SH-SY5Y (cell line): ENCODE measurements around the gene MRPL9.

ENCODE experiments used
- GATA2 ChIP-seq: IDR thresholded peaks from 2 replicates; pipeline ENCODE4 v1.6.1; 2011; ENCODE audit warnings: mild to moderate bottlenecking, low read depth, low read length
- GATA3 ChIP-seq: IDR thresholded peaks from 2 replicates; pipeline ENCODE4 v1.6.1; 2011; ENCODE audit warnings: low read depth, mild to moderate bottlenecking, low read length, moderate library complexity

The MRPL9 gene

DNA sequence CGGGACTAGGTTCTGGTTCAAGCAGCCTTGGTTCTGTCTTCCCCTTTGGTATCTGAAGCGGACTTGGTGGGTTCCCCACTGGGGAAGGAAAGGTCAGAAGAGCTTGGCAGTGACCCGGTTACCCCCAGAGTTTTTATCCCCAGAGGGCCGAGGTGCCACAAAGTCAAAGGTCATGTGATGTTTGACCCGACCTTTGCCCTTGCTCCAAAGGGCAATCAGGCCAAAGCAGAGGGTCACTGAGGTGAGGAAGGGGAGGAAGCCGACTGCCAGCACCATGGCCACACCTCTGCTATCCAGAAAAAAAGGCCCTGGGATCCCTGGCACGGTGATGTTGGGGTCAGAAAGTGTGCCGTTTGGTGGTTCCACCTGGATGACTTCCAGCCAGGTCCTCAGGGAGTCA, 37.5 kb upstream of the MRPL9 start:
- TF ChIP-seq GATA2 (no peak), GATA3 (no peak)

GRCh38 chr1:151799179-151800022, 36.1 kb upstream of the MRPL9 start:
- no peak for TF ChIP-seq GATA3
- no peak for TF ChIP-seq GATA2

DNA sequence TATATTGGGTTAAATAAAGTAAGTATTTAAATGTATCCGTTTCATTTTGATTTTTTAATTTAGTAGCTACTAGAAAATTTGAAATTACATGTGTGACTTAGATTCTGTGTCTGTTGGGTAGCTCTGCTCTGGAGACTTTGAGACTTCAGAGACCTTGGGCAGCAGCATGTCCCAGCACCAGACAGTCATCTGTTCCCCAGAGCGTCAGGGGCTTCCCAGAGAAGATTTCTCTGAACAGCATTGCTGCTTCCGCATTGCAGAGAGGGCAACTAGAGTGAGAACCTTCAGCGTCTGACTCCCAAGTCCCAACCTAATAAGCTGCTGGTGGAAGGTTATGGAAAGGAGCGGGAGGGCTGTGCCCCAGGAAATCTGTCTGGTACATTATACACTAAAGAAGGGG, 35.3 kb upstream of the MRPL9 start:
- no peak for TF ChIP-seq GATA3
- no peak for TF ChIP-seq GATA2

- TF ChIP-seq GATA3 = no peak
- TF ChIP-seq GATA2 = no peak
Observed at GRCh38 chr1:151790940-151791651, 27.8 kb upstream of the MRPL9 start.

GRCh38 chr1:151790071-151790939, 27.0 kb upstream of the MRPL9 start, which contains the start of gene TDRKH:
TSS of gene TDRKH (minus strand) at chr1:151790500. CDS start at chr1:151783022, 7,478 bp downstream.
- TF ChIP-seq GATA3 (no peak), GATA2 (peak; percentile 61)

GRCh38 chr1:151787689-151788088, 24.4 kb upstream of the MRPL9 start:
- no peak for TF ChIP-seq GATA3
- TF ChIP-seq GATA2 = no peak

- no peak for TF ChIP-seq GATA3
- no peak for TF ChIP-seq GATA2
Observed at GRCh38 chr1:151783796-151784195, 20.5 kb upstream of the MRPL9 start.

GRCh38 chr1:151782741-151783140, 19.4 kb upstream of the MRPL9 start:
- no peak for TF ChIP-seq GATA2
- TF ChIP-seq GATA3 = no peak

GRCh38 chr1:151779852-151780251, 16.6 kb upstream of the MRPL9 start:
- TF ChIP-seq GATA2 = no peak
- TF ChIP-seq GATA3 = no peak

GRCh38 chr1:151777317-151777716, 14.0 kb upstream of the MRPL9 start:
- TF ChIP-seq GATA2 = no peak

- no peak for TF ChIP-seq GATA2
- TF ChIP-seq GATA3 = no peak
Observed at GRCh38 chr1:151776665-151777062, 13.4 kb upstream of the MRPL9 start.

DNA sequence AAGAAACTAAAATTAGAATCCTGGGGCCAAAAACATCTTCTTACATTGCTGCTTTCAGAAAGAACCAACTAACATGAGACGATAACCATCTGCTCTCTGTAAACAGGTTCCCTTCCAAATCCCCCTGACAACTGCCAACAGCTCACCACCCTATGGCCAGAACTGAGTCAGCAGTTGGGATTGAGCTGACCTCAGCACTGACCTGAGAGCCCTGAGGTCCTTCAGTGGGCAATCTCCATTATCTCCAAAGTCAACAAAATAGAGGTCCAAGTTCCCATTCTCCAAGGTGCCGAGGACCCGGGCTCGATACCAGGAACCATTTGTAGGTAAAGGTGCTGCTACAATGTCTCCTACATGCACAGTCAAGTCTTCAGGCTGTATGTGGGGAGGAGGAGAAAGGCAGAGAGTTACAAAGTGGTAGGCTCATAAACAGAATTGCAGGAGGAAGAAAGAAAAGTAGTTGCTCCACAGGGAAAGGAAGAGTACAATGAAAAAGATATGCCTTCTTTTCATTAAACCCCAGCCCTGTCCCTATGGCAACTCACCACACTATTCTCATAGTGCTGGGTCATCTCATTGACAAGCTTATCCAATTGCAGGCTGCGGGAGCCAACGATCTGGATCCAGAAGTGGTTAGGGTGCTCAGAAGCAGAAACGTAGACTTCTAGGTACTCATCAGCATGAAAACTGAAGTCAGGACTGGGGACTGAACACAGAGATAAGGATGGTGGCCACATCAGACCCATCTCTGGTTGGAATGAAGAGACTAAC, 12.8 kb upstream of the MRPL9 start:
- TF ChIP-seq GATA2 = no peak
- no peak for TF ChIP-seq GATA3

DNA sequence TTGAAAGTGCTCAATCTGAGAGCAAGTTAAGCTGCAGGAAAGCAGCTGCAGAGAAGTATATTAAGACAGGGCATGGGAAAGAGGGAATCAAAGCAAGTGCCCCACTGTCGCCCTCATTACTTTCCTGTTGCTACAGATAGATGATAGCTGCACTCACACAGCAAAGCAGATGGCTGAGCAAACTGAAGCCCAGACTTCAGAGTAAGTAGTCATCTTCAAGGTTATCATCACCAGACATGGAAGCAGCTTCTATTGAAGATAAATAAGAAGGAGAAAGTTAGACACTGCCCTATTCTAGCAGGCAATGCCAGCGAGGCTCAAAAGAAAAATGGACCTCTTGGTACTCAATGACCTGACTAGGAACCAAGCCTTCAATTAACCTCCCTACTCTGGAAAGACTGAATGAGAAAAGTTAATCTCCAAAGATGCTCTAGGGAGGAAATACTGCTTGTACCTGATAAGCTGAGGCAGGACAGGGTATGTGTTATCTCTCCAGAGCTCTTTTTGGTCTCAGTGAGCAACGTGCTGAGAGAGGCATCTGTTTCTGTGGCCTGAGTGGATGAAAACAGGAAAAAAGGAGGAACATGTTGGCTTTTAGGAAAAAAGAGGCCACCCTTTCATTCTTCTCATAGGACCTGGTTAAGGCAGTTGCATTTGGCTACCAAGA, 11.1 kb upstream of the MRPL9 start:
- TF ChIP-seq GATA3 (no peak), GATA2 (no peak)

- TF ChIP-seq GATA3 (no peak), GATA2 (no peak)
Observed at GRCh38 chr1:151773702-151774101, 10.4 kb upstream of the MRPL9 start.
